Effector memory CD4-positive, alpha-beta T cell (primary cell): ENCODE results near the gene KCTD11.
A peak's percentile ranks its signal among the peaks of the same experiment; 100 is the strongest.
"Not testable (repeated sequence)": the region's sequence is repeated elsewhere in the genome, so short reads cannot be mapped to it uniquely, and the experiment has no call there.

Experiments
- DNase-seq, 3 donors: peaks; one replicate each; pipeline ENCODE4 v3.0.0-alpha.2; 2020
- H3K27ac ChIP-seq: 2 replicates; pipeline ENCODE4 v1.7.0; 2013; ENCODE audit warnings: mild to moderate bottlenecking, low read length, moderate library complexity; ENCODE audit not compliant: insufficient read depth, poor library complexity, severe bottlenecking
- H3K27me3 ChIP-seq: replicated peaks from 2 replicates; pipeline ENCODE4 v1.7.0; 2013; ENCODE audit warnings: mild to moderate bottlenecking, low read length; ENCODE audit not compliant: insufficient read depth, control insufficient read depth, poor library complexity, severe bottlenecking
- H3K36me3 ChIP-seq: 2 replicates; pipeline ENCODE4 v1.7.0; 2013; ENCODE audit warnings: mild to moderate bottlenecking, low read length, moderate library complexity; ENCODE audit not compliant: control insufficient read depth, insufficient read depth
- H3K4me1 ChIP-seq: 2 replicates; pipeline ENCODE4 v1.7.0; 2013; ENCODE audit warnings: low read length, mild to moderate bottlenecking; ENCODE audit not compliant: control insufficient read depth, insufficient read depth, poor library complexity, severe bottlenecking
- H3K4me3 ChIP-seq: 2 replicates; pipeline ENCODE4 v1.7.0; 2013; ENCODE audit warnings: low read length, low read depth, mild to moderate bottlenecking; ENCODE audit not compliant: insufficient read depth, poor library complexity, severe bottlenecking
- H3K9me3 ChIP-seq: 2 replicates; pipeline ENCODE4 v1.7.0; 2013; ENCODE audit warnings: mild to moderate bottlenecking, low read length, moderate library complexity; ENCODE audit not compliant: control insufficient read depth

Gene KCTD11

GRCh38 chr17:7355573-7355972, 3.6 kb downstream of the KCTD11 start:
- H3K4me1 ChIP-seq, result peaks cover 25% of the 10 kb centered on the region
- no peak overlapping the region for H3K4me3 ChIP-seq
- H3K9me3 ChIP-seq, result no peaks in the 10 kb centered on the region
- DNase-seq, result no peak
- no peaks in the 10 kb centered on the region for H3K36me3 ChIP-seq
- H3K27me3 ChIP-seq, result no peaks in the 10 kb centered on the region
- no peak overlapping the region for H3K27ac ChIP-seq

GRCh38 chr17:7356072-7356549, 4.1 kb downstream of the KCTD11 start:
- no peak overlapping the region for H3K4me3 ChIP-seq
- peak; percentile 63 to 73 (median 64) for DNase-seq
- H3K4me1 ChIP-seq, result peaks cover 19% of the 10 kb centered on the region
- no peaks in the 10 kb centered on the region for H3K9me3 ChIP-seq
- H3K36me3 ChIP-seq, result no peaks in the 10 kb centered on the region
- no peaks in the 10 kb centered on the region for H3K27me3 ChIP-seq
- no peak overlapping the region for H3K27ac ChIP-seq

DNA sequence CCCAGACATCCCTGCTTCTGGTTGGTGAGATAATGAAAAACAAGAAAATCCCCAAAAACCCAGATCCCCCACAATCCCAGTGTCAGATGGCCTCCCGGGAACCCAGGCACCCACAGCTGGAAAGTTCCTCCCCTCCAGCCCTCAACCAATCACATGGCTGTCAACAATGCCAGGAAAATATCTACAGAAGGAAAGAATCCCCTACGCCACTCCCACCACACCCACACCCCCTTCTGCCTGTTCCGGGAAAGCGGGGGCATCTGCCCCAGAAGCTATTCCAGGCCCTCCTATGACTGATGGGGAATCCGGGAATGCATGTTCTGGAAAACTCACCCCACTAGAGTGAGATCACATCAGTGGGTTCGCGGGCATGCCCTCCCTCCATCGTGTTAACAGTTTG, 4.8 kb downstream of the KCTD11 start:
- no peak for DNase-seq
- no peaks in the 10 kb centered on the region for H3K27me3 ChIP-seq
- peaks cover 17% of the 10 kb centered on the region for H3K4me1 ChIP-seq
- no peaks in the 10 kb centered on the region for H3K9me3 ChIP-seq
- H3K27ac ChIP-seq, result no peak overlapping the region
- H3K36me3 ChIP-seq, result no peaks in the 10 kb centered on the region
- H3K4me3 ChIP-seq, result no peak overlapping the region

- Histone ChIP-seq H3K4me1 (peaks cover 12% of the 10 kb centered on the region), H3K9me3 (no peaks in the 10 kb centered on the region), H3K27ac (no peak overlapping the region), H3K4me3 (no peak overlapping the region), H3K27me3 (no peaks in the 10 kb centered on the region), H3K36me3 (no peaks in the 10 kb centered on the region)
- DNase-seq, result no peak
These were observed 5.4 kb downstream of the KCTD11 start for GRCh38 chr17:7357381-7357780.

GRCh38 chr17:7361906-7362305, 9.9 kb downstream of the KCTD11 start:
- Histone ChIP-seq H3K4me3 (no peak overlapping the region), H3K9me3 (no peaks in the 10 kb centered on the region), H3K4me1 (no peaks in the 10 kb centered on the region), H3K36me3 (no peaks in the 10 kb centered on the region), H3K27me3 (no peaks in the 10 kb centered on the region), H3K27ac (no peak overlapping the region)
- no peak for DNase-seq

- DNase-seq, result no peak
- Histone ChIP-seq H3K27ac (no peak overlapping the region), H3K9me3 (no peaks in the 10 kb centered on the region), H3K27me3 (no peaks in the 10 kb centered on the region), H3K36me3 (no peaks in the 10 kb centered on the region), H3K4me3 (no peak overlapping the region), H3K4me1 (no peaks in the 10 kb centered on the region)
These were observed 11.3 kb downstream of the KCTD11 start for GRCh38 chr17:7363311-7363710.

- H3K27me3 ChIP-seq, H3K9me3 ChIP-seq, H3K27ac ChIP-seq, H3K4me3 ChIP-seq, DNase-seq, H3K4me1 ChIP-seq, H3K36me3 ChIP-seq: not testable (repeated sequence)
These were observed 14.0 kb downstream of the KCTD11 start for GRCh38 chr17:7365963-7366362.

- H3K4me1 ChIP-seq, result no peaks in the 10 kb centered on the region
- no peaks in the 10 kb centered on the region for H3K27me3 ChIP-seq
- H3K36me3 ChIP-seq, result no peaks in the 10 kb centered on the region
- no peak overlapping the region for H3K27ac ChIP-seq
- H3K4me3 ChIP-seq, result no peak overlapping the region
- DNase-seq, result no peak
- no peaks in the 10 kb centered on the region for H3K9me3 ChIP-seq
These were observed 15.1 kb downstream of the KCTD11 start for GRCh38 chr17:7367083-7367482.

DNA sequence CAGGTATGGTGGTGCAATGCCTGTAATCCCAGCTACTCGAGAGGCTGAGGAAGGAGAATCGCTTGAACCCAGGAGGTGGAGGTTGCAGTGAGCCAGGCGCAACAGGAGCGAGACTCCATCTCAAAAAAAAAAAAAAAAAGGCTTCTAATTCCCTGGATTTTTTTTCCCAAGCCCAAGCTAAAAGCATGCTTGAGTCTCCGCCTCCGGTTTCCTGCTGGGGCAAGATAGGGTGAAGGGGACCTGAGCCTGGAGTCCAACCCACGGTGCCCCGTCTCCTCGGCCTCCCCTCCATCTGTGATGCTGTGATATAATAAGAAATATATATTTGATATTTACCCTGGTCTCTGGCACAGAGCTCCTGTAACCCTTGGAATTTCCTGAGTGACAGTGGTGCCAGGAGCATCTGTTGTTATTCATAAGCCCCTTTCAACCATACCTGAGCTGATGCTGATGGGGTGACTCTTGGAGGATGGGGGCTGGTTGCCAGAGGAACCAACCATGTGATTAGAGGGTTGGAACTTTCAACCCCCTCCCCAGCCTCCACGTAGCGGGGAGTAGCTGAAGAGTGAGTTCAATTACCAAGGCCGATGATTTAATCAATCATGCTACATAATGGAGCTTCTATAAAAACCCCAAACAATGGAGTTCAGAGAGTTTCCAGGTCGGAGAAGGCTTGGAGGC, 16.1 kb downstream of the KCTD11 start:
- Histone ChIP-seq H3K4me3 (no peak overlapping the region), H3K36me3 (no peaks in the 10 kb centered on the region), H3K27me3 (no peaks in the 10 kb centered on the region), H3K27ac (no peak overlapping the region), H3K9me3 (no peaks in the 10 kb centered on the region), H3K4me1 (no peaks in the 10 kb centered on the region)
- DNase-seq, result no peak

- H3K4me3 ChIP-seq, DNase-seq, H3K27me3 ChIP-seq, H3K9me3 ChIP-seq, H3K36me3 ChIP-seq, H3K27ac ChIP-seq, H3K4me1 ChIP-seq: not testable (repeated sequence)
These were observed 16.6 kb downstream of the KCTD11 start for GRCh38 chr17:7368599-7368994.
